GM23338 (cell line): Measurements from ENCODE around the gene HTT. TPM values are rescaled to one million over a fixed set of nuclear protein-coding genes. Genes with fewer than 3 reads are reported as not detected.

Source experiments
- ATAC-seq: fragments of 200-7000 bp; cut with Tn5 transposase; 3 replicates; pipeline ENCODE4 v1.9.1; 2020
- DNase-seq: peaks from one replicate; pipeline ENCODE4 v3.0.0-alpha.2; 2015; ENCODE audit warnings: low spot score
- H2AFZ ChIP-seq: fragments of 200-600 bp; sonication (generic); 2 replicates; pipeline ENCODE4 v1.8.0; 2016; ENCODE audit warnings: antibody characterized with exemption, mild to moderate bottlenecking, moderate library complexity
- H3F3A ChIP-seq: fragments of 200-600 bp; sonication (generic); replicated peaks from 2 replicates; pipeline ENCODE4 v1.8.0; 2017; ENCODE audit warnings: antibody characterized with exemption, mixed run types, low read depth
- H3K27ac ChIP-seq: fragments of 200-600 bp; sonication (generic); 2 replicates; pipeline ENCODE4 v1.6.1; 2016; ENCODE audit warnings: low read depth
- H3K27me3 ChIP-seq: fragments of 200-600 bp; sonication (generic); 2 replicates; pipeline ENCODE4 v1.8.0; 2016; ENCODE audit warnings: mild to moderate bottlenecking, mixed run types, moderate library complexity; ENCODE audit not compliant: insufficient read depth
- H3K36me3 ChIP-seq: fragments of 200-600 bp; sonication (generic); 2 replicates; pipeline ENCODE4 v1.8.0; 2016; ENCODE audit warnings: mild to moderate bottlenecking; ENCODE audit not compliant: insufficient read depth
- H3K4me1 ChIP-seq: fragments of 200-600 bp; sonication (generic); 2 replicates; pipeline ENCODE4 v1.8.0; 2016; ENCODE audit warnings: mild to moderate bottlenecking, moderate library complexity; ENCODE audit not compliant: insufficient read depth
- H3K4me2 ChIP-seq: fragments of 200-600 bp; sonication (generic); 2 replicates; pipeline ENCODE4 v1.7.1; 2017; ENCODE audit warnings: mixed run types
- H3K4me3 ChIP-seq: fragments of 200-600 bp; sonication (generic); 2 replicates; pipeline ENCODE4 v1.6.1; 2016; ENCODE audit warnings: mixed run types
- H3K79me2 ChIP-seq: fragments of 200-600 bp; sonication (generic); replicated peaks from 2 replicates; pipeline ENCODE4 v1.8.0; 2017; ENCODE audit warnings: mild to moderate bottlenecking; ENCODE audit not compliant: insufficient read depth
- H3K9me2 ChIP-seq: fragments of 200-600 bp; sonication (generic); 2 replicates; pipeline ENCODE4 v1.8.0; 2017; ENCODE audit not compliant: insufficient read depth
- H4K20me1 ChIP-seq: fragments of 200-600 bp; sonication (generic); replicated peaks from 2 replicates; pipeline ENCODE4 v1.8.0; 2017; ENCODE audit warnings: mild to moderate bottlenecking; ENCODE audit not compliant: insufficient read depth
- H3K27ac Mint-ChIP-seq: 2 replicates; pipeline ENCODE4 v1.8.0; 2020; ENCODE audit warnings: inconsistent platforms, mild to moderate bottlenecking, moderate library complexity, mixed read lengths
- H3K27me3 Mint-ChIP-seq: 3 replicates; pipeline ENCODE4 v1.8.0; 2022; ENCODE audit warnings: low read depth, mild to moderate bottlenecking, moderate library complexity, mixed read lengths, inconsistent platforms; ENCODE audit not compliant: insufficient read depth, poor library complexity
- H3K36me3 Mint-ChIP-seq: 3 replicates; pipeline ENCODE4 v1.8.0; 2021; ENCODE audit warnings: low read depth, mild to moderate bottlenecking, inconsistent platforms, moderate library complexity, mixed read lengths
- H3K4me1 Mint-ChIP-seq: 3 replicates; pipeline ENCODE4 v1.8.0; 2020; ENCODE audit warnings: mild to moderate bottlenecking, inconsistent platforms, mixed read lengths
- H3K4me3 Mint-ChIP-seq: 3 replicates; pipeline ENCODE4 v1.8.0; 2021; ENCODE audit warnings: moderate library complexity, mild to moderate bottlenecking, inconsistent platforms, mixed read lengths
- H3K9me3 Mint-ChIP-seq: 3 replicates; pipeline ENCODE4 v1.8.0; 2020; ENCODE audit warnings: moderate library complexity, mild to moderate bottlenecking, inconsistent platforms, mixed read lengths
- POLR2AphosphoS5 ChIP-seq: IDR thresholded peaks from 2 replicates; pipeline ENCODE4 v1.6.1; 2016; ENCODE audit warnings: antibody characterized with exemption, low read depth
- ZNF331 ChIP-seq: fragments of 250-450 bp; sonication (Bioruptor Pico); IDR thresholded peaks from 2 replicates; pipeline ENCODE4 v1.5.0; 2020; ENCODE audit warnings: low read depth, mild to moderate bottlenecking, moderate library complexity
- polyA plus RNA-seq: library from polyadenylated mRNA; unstranded; fragments of >200 nt; fragmentation: Nextera tagmentation; extraction: Ambion mirVana; gene quantifications from 2 replicates; pipeline ENCODE4 v1.2.1, GENCODE V29; 2016
- total RNA-seq: library from RNA; depleted of rRNA; stranded (reverse); fragments of >200 nt; shearing (Covaris generic); gene quantifications from 2 replicates; pipeline ENCODE4 v1.2.3, GENCODE V29; 2014
- TF ChIP-seq, protein P1 (sequence below): fragments of 250-450 bp; sonication (Bioruptor Pico); IDR thresholded peaks from 2 replicates; pipeline ENCODE4 v1.5.0; 2020; ENCODE audit warnings: mild to moderate bottlenecking, moderate library complexity
- TF ChIP-seq, protein P2 (sequence below): IDR thresholded peaks from 2 replicates; pipeline ENCODE4 v1.6.1; 2016; ENCODE audit warnings: antibody characterized with exemption

HTT gene
- total and polyA plus RNA-seq, 2 experiments from 2014 or later = 26.6 to 67.7 TPM

DNA sequence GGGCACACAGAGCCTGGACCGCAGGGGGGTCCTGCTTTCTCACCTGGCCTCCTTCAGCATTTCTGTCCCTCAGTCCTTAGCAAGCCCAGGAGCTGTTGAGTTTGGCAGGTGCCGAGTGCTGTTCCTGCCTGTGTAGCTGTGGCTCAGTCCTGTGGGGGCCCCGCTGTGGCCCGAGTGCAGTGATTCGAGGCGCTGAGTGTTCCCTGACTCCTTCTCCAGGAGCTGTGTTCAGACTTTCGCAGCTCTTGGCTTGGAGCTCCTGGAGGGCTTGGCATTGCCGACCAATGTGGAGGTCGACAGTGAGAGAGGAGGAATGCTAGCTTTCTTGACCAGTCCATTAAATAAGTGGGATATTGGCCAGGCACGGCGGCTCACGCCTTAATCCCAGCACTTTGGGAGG, 124.4 kb downstream of the HTT start (continued):
- TF ChIP-seq, protein P1, sequence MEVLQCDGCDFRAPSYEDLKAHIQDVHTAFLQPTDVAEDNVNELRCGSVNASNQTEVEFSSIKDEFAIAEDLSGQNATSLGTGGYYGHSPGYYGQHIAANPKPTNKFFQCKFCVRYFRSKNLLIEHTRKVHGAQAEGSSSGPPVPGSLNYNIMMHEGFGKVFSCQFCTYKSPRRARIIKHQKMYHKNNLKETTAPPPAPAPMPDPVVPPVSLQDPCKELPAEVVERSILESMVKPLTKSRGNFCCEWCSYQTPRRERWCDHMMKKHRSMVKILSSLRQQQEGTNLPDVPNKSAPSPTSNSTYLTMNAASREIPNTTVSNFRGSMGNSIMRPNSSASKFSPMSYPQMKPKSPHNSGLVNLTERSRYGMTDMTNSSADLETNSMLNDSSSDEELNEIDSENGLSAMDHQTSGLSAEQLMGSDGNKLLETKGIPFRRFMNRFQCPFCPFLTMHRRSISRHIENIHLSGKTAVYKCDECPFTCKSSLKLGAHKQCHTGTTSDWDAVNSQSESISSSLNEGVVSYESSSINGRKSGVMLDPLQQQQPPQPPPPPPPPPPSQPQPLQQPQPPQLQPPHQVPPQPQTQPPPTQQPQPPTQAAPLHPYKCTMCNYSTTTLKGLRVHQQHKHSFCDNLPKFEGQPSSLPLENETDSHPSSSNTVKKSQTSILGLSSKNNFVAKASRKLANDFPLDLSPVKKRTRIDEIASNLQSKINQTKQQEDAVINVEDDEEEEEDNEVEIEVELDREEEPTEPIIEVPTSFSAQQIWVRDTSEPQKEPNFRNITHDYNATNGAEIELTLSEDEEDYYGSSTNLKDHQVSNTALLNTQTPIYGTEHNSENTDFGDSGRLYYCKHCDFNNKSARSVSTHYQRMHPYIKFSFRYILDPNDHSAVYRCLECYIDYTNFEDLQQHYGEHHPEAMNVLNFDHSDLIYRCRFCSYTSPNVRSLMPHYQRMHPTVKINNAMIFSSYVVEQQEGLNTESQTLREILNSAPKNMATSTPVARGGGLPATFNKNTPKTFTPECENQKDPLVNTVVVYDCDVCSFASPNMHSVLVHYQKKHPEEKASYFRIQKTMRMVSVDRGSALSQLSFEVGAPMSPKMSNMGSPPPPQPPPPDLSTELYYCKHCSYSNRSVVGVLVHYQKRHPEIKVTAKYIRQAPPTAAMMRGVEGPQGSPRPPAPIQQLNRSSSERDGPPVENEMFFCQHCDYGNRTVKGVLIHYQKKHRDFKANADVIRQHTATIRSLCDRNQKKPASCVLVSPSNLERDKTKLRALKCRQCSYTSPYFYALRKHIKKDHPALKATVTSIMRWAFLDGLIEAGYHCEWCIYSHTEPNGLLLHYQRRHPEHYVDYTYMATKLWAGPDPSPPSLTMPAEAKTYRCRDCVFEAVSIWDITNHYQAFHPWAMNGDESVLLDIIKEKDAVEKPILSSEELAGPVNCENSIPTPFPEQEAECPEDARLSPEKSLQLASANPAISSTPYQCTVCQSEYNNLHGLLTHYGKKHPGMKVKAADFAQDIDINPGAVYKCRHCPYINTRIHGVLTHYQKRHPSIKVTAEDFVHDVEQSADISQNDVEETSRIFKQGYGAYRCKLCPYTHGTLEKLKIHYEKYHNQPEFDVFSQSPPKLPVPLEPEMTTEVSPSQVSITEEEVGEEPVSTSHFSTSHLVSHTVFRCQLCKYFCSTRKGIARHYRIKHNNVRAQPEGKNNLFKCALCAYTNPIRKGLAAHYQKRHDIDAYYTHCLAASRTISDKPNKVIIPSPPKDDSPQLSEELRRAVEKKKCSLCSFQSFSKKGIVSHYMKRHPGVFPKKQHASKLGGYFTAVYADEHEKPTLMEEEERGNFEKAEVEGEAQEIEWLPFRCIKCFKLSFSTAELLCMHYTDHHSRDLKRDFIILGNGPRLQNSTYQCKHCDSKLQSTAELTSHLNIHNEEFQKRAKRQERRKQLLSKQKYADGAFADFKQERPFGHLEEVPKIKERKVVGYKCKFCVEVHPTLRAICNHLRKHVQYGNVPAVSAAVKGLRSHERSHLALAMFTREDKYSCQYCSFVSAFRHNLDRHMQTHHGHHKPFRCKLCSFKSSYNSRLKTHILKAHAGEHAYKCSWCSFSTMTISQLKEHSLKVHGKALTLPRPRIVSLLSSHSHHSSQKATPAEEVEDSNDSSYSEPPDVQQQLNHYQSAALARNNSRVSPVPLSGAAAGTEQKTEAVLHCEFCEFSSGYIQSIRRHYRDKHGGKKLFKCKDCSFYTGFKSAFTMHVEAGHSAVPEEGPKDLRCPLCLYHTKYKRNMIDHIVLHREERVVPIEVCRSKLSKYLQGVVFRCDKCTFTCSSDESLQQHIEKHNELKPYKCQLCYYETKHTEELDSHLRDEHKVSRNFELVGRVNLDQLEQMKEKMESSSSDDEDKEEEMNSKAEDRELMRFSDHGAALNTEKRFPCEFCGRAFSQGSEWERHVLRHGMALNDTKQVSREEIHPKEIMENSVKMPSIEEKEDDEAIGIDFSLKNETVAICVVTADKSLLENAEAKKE = no peak
- TF ChIP-seq, protein P2, sequence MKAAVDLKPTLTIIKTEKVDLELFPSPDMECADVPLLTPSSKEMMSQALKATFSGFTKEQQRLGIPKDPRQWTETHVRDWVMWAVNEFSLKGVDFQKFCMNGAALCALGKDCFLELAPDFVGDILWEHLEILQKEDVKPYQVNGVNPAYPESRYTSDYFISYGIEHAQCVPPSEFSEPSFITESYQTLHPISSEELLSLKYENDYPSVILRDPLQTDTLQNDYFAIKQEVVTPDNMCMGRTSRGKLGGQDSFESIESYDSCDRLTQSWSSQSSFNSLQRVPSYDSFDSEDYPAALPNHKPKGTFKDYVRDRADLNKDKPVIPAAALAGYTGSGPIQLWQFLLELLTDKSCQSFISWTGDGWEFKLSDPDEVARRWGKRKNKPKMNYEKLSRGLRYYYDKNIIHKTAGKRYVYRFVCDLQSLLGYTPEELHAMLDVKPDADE = no peak
- no peak for TF ChIP-seq POLR2AphosphoS5

DNA sequence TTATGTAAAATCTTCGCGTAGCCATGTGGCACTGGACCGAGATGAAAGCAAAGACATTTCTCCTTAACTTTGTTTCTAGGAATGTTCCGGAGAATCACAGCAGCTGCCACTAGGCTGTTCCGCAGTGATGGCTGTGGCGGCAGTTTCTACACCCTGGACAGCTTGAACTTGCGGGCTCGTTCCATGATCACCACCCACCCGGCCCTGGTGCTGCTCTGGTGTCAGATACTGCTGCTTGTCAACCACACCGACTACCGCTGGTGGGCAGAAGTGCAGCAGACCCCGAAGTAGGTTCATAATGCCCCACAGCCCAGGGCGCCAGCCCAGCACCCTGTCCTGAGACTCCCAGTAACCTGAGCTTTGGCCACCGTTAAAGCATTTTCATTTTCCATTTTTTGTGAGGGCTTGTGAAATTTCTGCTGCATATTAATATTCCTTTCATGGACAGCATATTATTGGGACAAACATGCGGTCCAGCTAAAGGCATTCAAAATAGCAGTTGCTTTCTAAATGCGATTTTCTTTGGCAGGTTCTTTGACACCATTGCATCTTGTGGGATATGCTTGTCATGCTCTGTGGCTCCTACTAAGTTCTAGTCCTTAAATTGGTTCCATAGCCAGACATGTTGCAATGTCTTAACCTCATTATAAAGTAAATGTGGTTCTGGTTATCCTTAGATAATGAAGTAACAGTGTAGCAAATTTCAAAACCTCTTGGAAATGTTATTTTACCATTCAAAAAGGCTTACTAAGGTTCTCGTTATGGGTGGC, 125.4 kb downstream of the HTT start:
- no peak overlapping the region for H3K27ac ChIP-seq
- no peak for DNase-seq
- no peak overlapping the region for H3K4me3 ChIP-seq
- no peaks in the 10 kb centered on the region for H3K27me3 ChIP-seq
- H3F3A ChIP-seq = no peaks in the 10 kb centered on the region
- no peaks in the 10 kb centered on the region for H3K79me2 ChIP-seq
- no peaks in the 10 kb centered on the region for H3K9me2 ChIP-seq
- H4K20me1 ChIP-seq = peaks cover 4% of the 10 kb centered on the region; the same call in 1 of the 2 replicates
- H2AFZ ChIP-seq = no peak overlapping the region
- H3K27me3 Mint-ChIP-seq = peaks cover 4% of the 10 kb centered on the region
- no peak overlapping the region for H3K27ac Mint-ChIP-seq
- ATAC-seq = no peak
- H3K9me3 Mint-ChIP-seq = no peaks in the 10 kb centered on the region
- no peak overlapping the region for H3K4me3 Mint-ChIP-seq
- peaks cover 19% of the 10 kb centered on the region; the same call in 2 of the 3 replicates for H3K36me3 Mint-ChIP-seq
- no peaks in the 10 kb centered on the region for H3K4me1 Mint-ChIP-seq
- H3K4me1 ChIP-seq = no peaks in the 10 kb centered on the region
- H3K36me3 ChIP-seq = peaks cover 21% of the 10 kb centered on the region; the same call in 1 of the 2 replicates
- no peak overlapping the region for H3K4me2 ChIP-seq
- TF ChIP-seq, protein P1 = no peak
- TF ChIP-seq, protein P2 = no peak
- TF ChIP-seq ZNF331 (CRISPR knock-in tag) = no peak
